B cell (primary cell): ENCODE measurements around the gene DIPK1B.

Experiments used
- EZH2 ChIP-seq: IDR thresholded peaks from 2 replicates; pipeline ENCODE4 v1.6.1; 2012; ENCODE audit warnings: borderline replicate concordance, low read depth, mild to moderate bottlenecking, moderate library complexity, low read length; ENCODE audit not compliant: insufficient read depth, poor library complexity, severe bottlenecking
- TF ChIP-seq, protein P1 (sequence below): fragments of 200-600 bp; IDR thresholded peaks from one replicate; pipeline ENCODE4 v1.8.0; 2022; ENCODE audit warnings: antibody characterized with exemption, mild to moderate bottlenecking

DNA sequence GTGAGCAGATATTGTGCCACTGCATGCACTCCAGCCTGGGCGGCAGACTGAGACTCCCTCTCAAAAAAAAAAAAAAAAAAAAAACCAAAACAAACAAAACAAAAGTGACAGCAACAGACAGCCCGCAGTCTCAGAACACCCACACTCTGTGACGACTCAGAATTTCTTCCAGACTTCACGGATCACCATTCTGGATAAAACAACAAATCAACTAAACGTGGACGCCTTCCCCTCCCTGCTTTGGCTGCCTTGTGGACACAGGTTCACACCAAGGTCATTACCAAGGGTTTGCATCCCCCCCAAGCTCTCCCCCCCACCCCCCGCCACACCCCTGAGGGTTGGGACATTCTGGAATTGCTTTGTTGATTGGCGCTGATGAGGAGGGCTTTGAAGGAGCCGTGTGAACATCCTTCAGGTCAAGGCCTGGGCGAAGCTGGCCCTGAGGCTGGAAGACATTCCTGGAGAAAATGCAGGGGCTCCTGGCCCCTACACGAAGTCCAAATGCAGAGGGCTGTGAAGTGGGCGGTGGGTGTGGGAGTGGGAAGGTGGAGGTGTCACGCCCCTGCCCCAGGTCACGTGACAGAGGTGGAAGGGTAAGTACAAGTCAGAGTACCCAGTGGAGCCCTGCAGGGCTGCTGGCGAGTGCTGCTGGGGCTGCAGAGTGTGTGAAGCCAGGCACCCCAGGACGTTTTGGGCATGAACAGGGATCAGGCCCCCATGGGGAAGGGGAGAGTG is 20.2 kb downstream of the DIPK1B start:
- TF ChIP-seq, protein P1, sequence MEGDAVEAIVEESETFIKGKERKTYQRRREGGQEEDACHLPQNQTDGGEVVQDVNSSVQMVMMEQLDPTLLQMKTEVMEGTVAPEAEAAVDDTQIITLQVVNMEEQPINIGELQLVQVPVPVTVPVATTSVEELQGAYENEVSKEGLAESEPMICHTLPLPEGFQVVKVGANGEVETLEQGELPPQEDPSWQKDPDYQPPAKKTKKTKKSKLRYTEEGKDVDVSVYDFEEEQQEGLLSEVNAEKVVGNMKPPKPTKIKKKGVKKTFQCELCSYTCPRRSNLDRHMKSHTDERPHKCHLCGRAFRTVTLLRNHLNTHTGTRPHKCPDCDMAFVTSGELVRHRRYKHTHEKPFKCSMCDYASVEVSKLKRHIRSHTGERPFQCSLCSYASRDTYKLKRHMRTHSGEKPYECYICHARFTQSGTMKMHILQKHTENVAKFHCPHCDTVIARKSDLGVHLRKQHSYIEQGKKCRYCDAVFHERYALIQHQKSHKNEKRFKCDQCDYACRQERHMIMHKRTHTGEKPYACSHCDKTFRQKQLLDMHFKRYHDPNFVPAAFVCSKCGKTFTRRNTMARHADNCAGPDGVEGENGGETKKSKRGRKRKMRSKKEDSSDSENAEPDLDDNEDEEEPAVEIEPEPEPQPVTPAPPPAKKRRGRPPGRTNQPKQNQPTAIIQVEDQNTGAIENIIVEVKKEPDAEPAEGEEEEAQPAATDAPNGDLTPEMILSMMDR: no peak
- TF ChIP-seq EZH2: no peak
